Muscle layer of colon (tissue), 2 donors: ENCODE data around the gene USP40.

ENCODE experiments used
- H3K27ac ChIP-seq: one replicate; pipeline ENCODE4 v1.7.0; 2013; ENCODE audit warnings: low read depth, mild to moderate bottlenecking, low read length, moderate library complexity
- H3K27me3 ChIP-seq, 2 donors: one replicate each; pipeline ENCODE4 v1.7.0; 2013; ENCODE audit warnings: low read length in 2 of 2, mild to moderate bottlenecking in 2 of 2; ENCODE audit not compliant: insufficient read depth in 2 of 2, control insufficient read depth in 1 of 2
- H3K36me3 ChIP-seq: one replicate; pipeline ENCODE4 v1.7.0; 2013; ENCODE audit warnings: mild to moderate bottlenecking, low read length; ENCODE audit not compliant: insufficient read depth
- H3K4me1 ChIP-seq: one replicate; pipeline ENCODE4 v1.7.0; 2013; ENCODE audit warnings: mild to moderate bottlenecking, low read length; ENCODE audit not compliant: insufficient read depth
- H3K4me3 ChIP-seq, 2 donors: one replicate each; pipeline ENCODE4 v1.7.0; 2013; ENCODE audit warnings: low read length in 2 of 2, low read depth in 1 of 2, mild to moderate bottlenecking in 1 of 2, moderate library complexity in 1 of 2
- H3K9ac ChIP-seq: one replicate; pipeline ENCODE4 v1.7.0; 2013; ENCODE audit warnings: low read length
- H3K9me3 ChIP-seq: one replicate; pipeline ENCODE4 v1.7.0; 2013; ENCODE audit warnings: mild to moderate bottlenecking, low read length
- donor health status: abdominal sarcoma.
- donor health status: Adenocarcinoma of cecum.

Gene USP40

GRCh38 chr2:233436191-233436581 lies 130.4 kb downstream of the USP40 start:
- H3K9me3 ChIP-seq = no peaks in the 10 kb centered on the region
- peaks cover 27% of the 10 kb centered on the region for H3K36me3 ChIP-seq
- H3K27me3 ChIP-seq = no peaks in the 10 kb centered on the region
- no peak overlapping the region for H3K27ac ChIP-seq
- H3K4me3 ChIP-seq = no peak overlapping the region
- H3K9ac ChIP-seq = no peak overlapping the region
- no peaks in the 10 kb centered on the region for H3K4me1 ChIP-seq

DNA sequence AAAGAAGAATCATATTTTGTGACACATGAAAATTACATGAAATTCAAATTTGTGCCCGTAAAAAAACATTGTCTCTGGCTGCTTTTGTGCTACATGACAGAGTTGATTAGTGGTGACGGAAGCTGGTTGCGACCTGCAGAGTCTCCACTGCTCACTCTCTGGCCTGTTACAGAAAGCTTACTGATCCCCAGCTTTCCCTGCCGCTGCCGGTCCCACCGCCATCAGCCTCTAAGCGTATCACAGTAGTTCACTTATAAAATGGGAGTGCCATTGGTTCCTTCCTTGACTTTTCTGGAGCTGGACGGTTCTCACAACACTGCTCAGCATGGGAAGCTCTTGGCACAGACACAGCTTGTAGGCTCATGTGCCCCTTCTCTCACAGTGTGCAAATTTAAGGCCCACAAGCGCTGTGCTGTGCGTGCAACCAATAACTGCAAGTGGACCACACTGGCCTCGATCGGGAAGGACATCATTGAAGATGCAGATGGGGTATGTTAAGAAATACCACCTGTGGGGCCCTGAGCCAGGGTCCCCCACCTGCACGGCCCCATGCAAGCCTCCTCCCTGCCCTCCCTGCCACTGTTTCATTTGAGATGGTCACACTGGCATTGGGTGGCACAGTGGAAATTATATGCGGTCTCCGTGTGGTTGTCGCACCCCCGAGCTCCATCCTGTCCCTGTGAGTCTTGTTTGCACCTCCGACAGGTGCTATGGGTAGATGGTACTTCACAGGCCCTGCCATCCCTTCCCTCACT lies 131.0 kb downstream of the USP40 start:
- Histone ChIP-seq H3K36me3 (peaks cover 27% of the 10 kb centered on the region), H3K9me3 (no peaks in the 10 kb centered on the region), H3K27ac (no peak overlapping the region), H3K4me3 (no peak overlapping the region), H3K4me1 (no peaks in the 10 kb centered on the region), H3K9ac (no peak overlapping the region), H3K27me3 (no peaks in the 10 kb centered on the region)

GRCh38 chr2:233434666-233435330 lies 131.8 kb downstream of the USP40 start:
- Histone ChIP-seq H3K27me3 (no peaks in the 10 kb centered on the region), H3K4me3 (no peak overlapping the region), H3K36me3 (peaks cover 27% of the 10 kb centered on the region), H3K4me1 (no peaks in the 10 kb centered on the region), H3K9ac (no peak overlapping the region), H3K9me3 (no peaks in the 10 kb centered on the region), H3K27ac (no peak overlapping the region)

GRCh38 chr2:233433794-233434193 lies 132.8 kb downstream of the USP40 start:
- Histone ChIP-seq H3K4me1 (no peaks in the 10 kb centered on the region), H3K9me3 (no peaks in the 10 kb centered on the region), H3K27ac (no peak overlapping the region), H3K4me3 (no peak overlapping the region), H3K27me3 (no peaks in the 10 kb centered on the region), H3K36me3 (peaks cover 27% of the 10 kb centered on the region), H3K9ac (no peak overlapping the region)

GRCh38 chr2:233433029-233433428 lies 133.6 kb downstream of the USP40 start:
- Histone ChIP-seq H3K36me3 (peaks cover 23% of the 10 kb centered on the region), H3K27me3 (no peaks in the 10 kb centered on the region), H3K27ac (no peak overlapping the region), H3K4me1 (no peaks in the 10 kb centered on the region), H3K9me3 (no peaks in the 10 kb centered on the region), H3K4me3 (no peak overlapping the region), H3K9ac (no peak overlapping the region)

DNA sequence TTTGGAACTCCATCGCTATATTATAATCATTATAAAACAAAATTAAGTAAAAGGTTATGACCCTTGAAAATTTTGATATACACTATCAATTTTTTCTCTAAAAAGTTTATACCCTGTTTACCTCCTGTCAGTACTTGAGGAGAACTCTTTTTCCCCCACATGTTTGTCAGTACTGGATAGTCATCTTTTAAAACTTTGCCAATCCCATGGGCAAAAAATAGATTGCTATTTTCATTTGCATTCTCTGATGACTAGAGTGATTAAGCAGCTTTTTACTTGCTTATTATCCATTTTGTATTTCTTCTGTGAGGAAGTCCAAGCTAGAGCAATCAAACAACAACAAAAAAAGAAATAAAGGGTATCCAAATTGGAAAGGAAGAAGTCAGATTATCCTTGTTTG lies 135.9 kb downstream of the USP40 start:
- no peak overlapping the region for H3K27ac ChIP-seq
- no peaks in the 10 kb centered on the region for H3K4me1 ChIP-seq
- no peaks in the 10 kb centered on the region for H3K27me3 ChIP-seq
- no peaks in the 10 kb centered on the region for H3K9me3 ChIP-seq
- no peak overlapping the region for H3K9ac ChIP-seq
- H3K36me3 ChIP-seq = peaks cover 2% of the 10 kb centered on the region
- no peak overlapping the region for H3K4me3 ChIP-seq

- Histone ChIP-seq H3K27me3 (no peaks in the 10 kb centered on the region), H3K4me1 (no peaks in the 10 kb centered on the region), H3K36me3 (no peaks in the 10 kb centered on the region), H3K27ac (no peak overlapping the region), H3K9ac (no peak overlapping the region), H3K9me3 (no peaks in the 10 kb centered on the region), H3K4me3 (no peak overlapping the region)
Observed at GRCh38 chr2:233430081-233430480, 136.5 kb downstream of the USP40 start.

GRCh38 chr2:233429175-233429897 lies 137.2 kb downstream of the USP40 start:
- no peaks in the 10 kb centered on the region for H3K27me3 ChIP-seq
- H3K9me3 ChIP-seq = no peaks in the 10 kb centered on the region
- H3K9ac ChIP-seq = no peak overlapping the region
- H3K36me3 ChIP-seq = no peaks in the 10 kb centered on the region
- H3K4me3 ChIP-seq = no peak overlapping the region
- H3K27ac ChIP-seq = no peak overlapping the region
- no peaks in the 10 kb centered on the region for H3K4me1 ChIP-seq

GRCh38 chr2:233428438-233428837 lies 138.1 kb downstream of the USP40 start:
- Histone ChIP-seq H3K27me3 (no peaks in the 10 kb centered on the region), H3K9me3 (no peaks in the 10 kb centered on the region), H3K4me3 (no peak overlapping the region), H3K27ac (no peak overlapping the region), H3K36me3 (no peaks in the 10 kb centered on the region), H3K4me1 (no peaks in the 10 kb centered on the region), H3K9ac (no peak overlapping the region)

- H3K9ac ChIP-seq = no peak overlapping the region
- H3K4me3 ChIP-seq = no peak overlapping the region
- no peaks in the 10 kb centered on the region for H3K9me3 ChIP-seq
- no peak overlapping the region for H3K27ac ChIP-seq
- no peaks in the 10 kb centered on the region for H3K4me1 ChIP-seq
- no peaks in the 10 kb centered on the region for H3K27me3 ChIP-seq
- H3K36me3 ChIP-seq = no peaks in the 10 kb centered on the region
Observed at GRCh38 chr2:233428008-233428407, 138.6 kb downstream of the USP40 start.

- no peak overlapping the region for H3K4me3 ChIP-seq
- H3K27ac ChIP-seq = no peak overlapping the region
- H3K4me1 ChIP-seq = no peaks in the 10 kb centered on the region
- H3K9me3 ChIP-seq = no peaks in the 10 kb centered on the region
- H3K36me3 ChIP-seq = no peaks in the 10 kb centered on the region
- no peaks in the 10 kb centered on the region for H3K27me3 ChIP-seq
- H3K9ac ChIP-seq = no peak overlapping the region
Observed at GRCh38 chr2:233426619-233427342, 139.8 kb downstream of the USP40 start.
